Body of pancreas (tissue), 4 donors: ENCODE data around the gene KPNA4.

Experiments used
- CTCF ChIP-seq, 7 experiments: fragments of 450-650 bp in 4 of 7; fragments of 200-600 bp in 3 of 7; sonication (generic) in 3 of 7; IDR thresholded peaks; one replicate each; pipeline ENCODE4 v1.5.1; 2016 to 2019; ENCODE audit warnings: antibody characterized with exemption in 7 of 7
- POLR2A ChIP-seq, 3 donors: fragments of 450-650 bp; IDR thresholded peaks; one replicate each; pipeline ENCODE4 v1.6.1; 2016; ENCODE audit warnings: antibody characterized with exemption in 3 of 3, mild to moderate bottlenecking in 2 of 3

DNA sequence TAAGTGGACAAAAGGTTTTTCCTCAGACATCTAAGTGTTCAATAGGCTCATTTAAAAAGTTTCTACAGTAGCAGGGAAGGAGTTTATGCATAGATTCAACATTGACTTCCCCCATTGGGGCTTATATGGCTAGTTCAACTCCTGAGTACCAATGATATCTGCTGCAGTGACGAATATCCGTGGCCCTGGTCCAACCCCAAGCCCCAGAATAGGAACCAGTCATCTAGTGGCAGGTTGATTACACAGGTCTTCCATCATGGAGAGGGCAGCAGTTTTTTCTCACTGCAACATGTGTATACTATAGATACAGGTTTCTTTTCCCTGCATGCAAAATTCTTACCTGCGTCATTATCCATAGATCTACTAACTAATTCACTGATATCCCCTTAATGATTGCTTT lies 45.8 kb upstream of the KPNA4 start:
- TF ChIP-seq CTCF (IDR thresholded peaks at IDR 0.05): no peak
- TF ChIP-seq POLR2A (IDR thresholded peaks at IDR 0.05): no peak
